SK-N-SH treated with all-trans-retinoic acid at 6 μM for 48 hours (cell line): ENCODE measurements around the gene VMO1.

Source experiments
- ARNTL ChIP-seq: fragments of 450-650 bp; formaldehyde crosslinking; IDR thresholded peaks from 2 replicates; pipeline ENCODE4 v1.5.0; 2020; ENCODE audit warnings: low read depth, mild to moderate bottlenecking, moderate library complexity, borderline replicate concordance
- BACH2 ChIP-seq: fragments of 250-450 bp; sonication (Bioruptor Pico); IDR thresholded peaks from 2 replicates; pipeline ENCODE4 v1.9.0; 2021; ENCODE audit warnings: mild to moderate bottlenecking, borderline replicate concordance
- CSDC2 ChIP-seq: fragments of 250-450 bp; sonication (Bioruptor Pico); IDR thresholded peaks from 2 replicates; pipeline ENCODE4 v1.5.0; 2020; ENCODE audit warnings: mild to moderate bottlenecking, moderate library complexity
- RARB ChIP-seq: fragments of 250-450 bp; sonication (Bioruptor Pico); IDR thresholded peaks from 2 replicates; pipeline ENCODE4 v1.8.0; 2021; ENCODE audit warnings: mild to moderate bottlenecking, moderate library complexity
- TCF4 ChIP-seq: fragments of 250-450 bp; sonication (Bioruptor Pico); IDR thresholded peaks from 2 replicates; pipeline ENCODE4 v1.8.0; 2021; ENCODE audit warnings: mild to moderate bottlenecking, moderate library complexity, borderline replicate concordance
- ZFP30 ChIP-seq: fragments of 450-650 bp; formaldehyde crosslinking; IDR thresholded peaks from 2 replicates; pipeline ENCODE4 v1.5.0; 2022; ENCODE audit warnings: mild to moderate bottlenecking, moderate library complexity
- ZNF70 ChIP-seq: fragments of 450-650 bp; formaldehyde crosslinking; IDR thresholded peaks from 2 replicates; pipeline ENCODE4 v1.5.0; 2020; ENCODE audit warnings: mild to moderate bottlenecking, moderate library complexity
- TF ChIP-seq, protein P1 (sequence below): fragments of 250-450 bp; sonication (Bioruptor Pico); IDR thresholded peaks from 2 replicates; pipeline ENCODE4 v1.8.0; 2021; ENCODE audit warnings: low read depth, mild to moderate bottlenecking, moderate library complexity, borderline replicate concordance
- TF ChIP-seq, protein P2 (sequence below): fragments of 250-450 bp; sonication (Bioruptor Pico); IDR thresholded peaks from 2 replicates; pipeline ENCODE4 v1.8.0; 2020; ENCODE audit warnings: mild to moderate bottlenecking, moderate library complexity, borderline replicate concordance

DNA sequence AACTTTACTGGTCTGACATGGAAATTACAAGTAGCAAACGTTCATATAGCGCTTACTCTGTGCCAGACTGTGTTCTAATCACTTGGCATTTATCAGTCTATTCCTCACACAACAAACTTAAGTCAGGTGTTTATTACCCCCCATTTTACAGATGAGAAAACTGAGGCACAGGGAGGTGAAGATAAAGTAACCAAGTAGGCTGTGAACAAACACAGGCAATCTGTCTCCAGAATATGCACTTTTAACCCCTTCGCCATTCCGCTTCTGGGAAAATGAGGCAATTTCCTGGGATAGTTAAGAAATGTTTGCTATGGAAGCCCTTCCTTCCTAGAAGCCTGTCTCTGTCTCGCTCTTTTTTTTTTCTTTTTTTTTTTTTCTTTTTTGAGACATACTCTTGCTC lies 34.2 kb downstream of the VMO1 start:
- TF ChIP-seq CSDC2 (CRISPR knock-in tag) (no peak), TCF4 (no peak), BACH2 (CRISPR knock-in tag) (no peak), ZFP30 (CRISPR knock-in tag) (no peak), ZNF70 (no peak), RARB (CRISPR knock-in tag) (no peak), ARNTL (CRISPR knock-in tag) (no peak)
- TF ChIP-seq, protein P1, sequence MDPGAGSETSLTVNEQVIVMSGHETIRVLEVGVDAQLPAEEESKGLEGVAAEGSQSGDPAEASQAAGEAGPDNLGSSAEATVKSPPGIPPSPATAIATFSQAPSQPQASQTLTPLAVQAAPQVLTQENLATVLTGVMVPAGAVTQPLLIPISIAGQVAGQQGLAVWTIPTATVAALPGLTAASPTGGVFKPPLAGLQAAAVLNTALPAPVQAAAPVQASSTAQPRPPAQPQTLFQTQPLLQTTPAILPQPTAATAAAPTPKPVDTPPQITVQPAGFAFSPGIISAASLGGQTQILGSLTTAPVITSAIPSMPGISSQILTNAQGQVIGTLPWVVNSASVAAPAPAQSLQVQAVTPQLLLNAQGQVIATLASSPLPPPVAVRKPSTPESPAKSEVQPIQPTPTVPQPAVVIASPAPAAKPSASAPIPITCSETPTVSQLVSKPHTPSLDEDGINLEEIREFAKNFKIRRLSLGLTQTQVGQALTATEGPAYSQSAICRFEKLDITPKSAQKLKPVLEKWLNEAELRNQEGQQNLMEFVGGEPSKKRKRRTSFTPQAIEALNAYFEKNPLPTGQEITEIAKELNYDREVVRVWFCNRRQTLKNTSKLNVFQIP (CRISPR knock-in tag) = no peak
- TF ChIP-seq, protein P2, sequence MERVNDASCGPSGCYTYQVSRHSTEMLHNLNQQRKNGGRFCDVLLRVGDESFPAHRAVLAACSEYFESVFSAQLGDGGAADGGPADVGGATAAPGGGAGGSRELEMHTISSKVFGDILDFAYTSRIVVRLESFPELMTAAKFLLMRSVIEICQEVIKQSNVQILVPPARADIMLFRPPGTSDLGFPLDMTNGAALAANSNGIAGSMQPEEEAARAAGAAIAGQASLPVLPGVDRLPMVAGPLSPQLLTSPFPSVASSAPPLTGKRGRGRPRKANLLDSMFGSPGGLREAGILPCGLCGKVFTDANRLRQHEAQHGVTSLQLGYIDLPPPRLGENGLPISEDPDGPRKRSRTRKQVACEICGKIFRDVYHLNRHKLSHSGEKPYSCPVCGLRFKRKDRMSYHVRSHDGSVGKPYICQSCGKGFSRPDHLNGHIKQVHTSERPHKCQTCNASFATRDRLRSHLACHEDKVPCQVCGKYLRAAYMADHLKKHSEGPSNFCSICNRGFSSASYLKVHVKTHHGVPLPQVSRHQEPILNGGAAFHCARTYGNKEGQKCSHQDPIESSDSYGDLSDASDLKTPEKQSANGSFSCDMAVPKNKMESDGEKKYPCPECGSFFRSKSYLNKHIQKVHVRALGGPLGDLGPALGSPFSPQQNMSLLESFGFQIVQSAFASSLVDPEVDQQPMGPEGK = no peak
